NOMO-1 treated with dmso at 0.1 percent for 144 hours (cell line): ENCODE data around the gene EPB41L4B.

ENCODE experiments used
- DNase-seq: peaks from one replicate; lab custom pipeline; 2025; ENCODE audit not compliant: unreplicated experiment; lab: John Stamatoyannopoulos, UW

Gene EPB41L4B

GRCh38 chr9:109321727-109322126, 868 bp upstream of the EPB41L4B start:
- no peak for DNase-seq

- no peak for DNase-seq
These were observed 523 bp downstream of the EPB41L4B start for GRCh38 chr9:109320331-109320741.

GRCh38 chr9:109319626-109320241, 1.1 kb downstream of the EPB41L4B start:
- DNase-seq, result no peak

- DNase-seq, result no peak
These were observed 1.7 kb downstream of the EPB41L4B start for GRCh38 chr9:109319017-109319625.

GRCh38 chr9:109317979-109318741, 2.7 kb downstream of the EPB41L4B start:
- DNase-seq, result no peak

GRCh38 chr9:109317311-109317978, 3.4 kb downstream of the EPB41L4B start:
- no peak for DNase-seq

- no peak for DNase-seq
These were observed 4.6 kb downstream of the EPB41L4B start for GRCh38 chr9:109316207-109316640.

GRCh38 chr9:109315480-109316206, 5.2 kb downstream of the EPB41L4B start:
- DNase-seq, result peak; percentile 75

- DNase-seq, result no peak
These were observed 6.8 kb downstream of the EPB41L4B start for GRCh38 chr9:109314011-109314531.

GRCh38 chr9:109313351-109313750, 7.5 kb downstream of the EPB41L4B start:
- DNase-seq, result no peak

- no peak for DNase-seq
These were observed 8.1 kb downstream of the EPB41L4B start for GRCh38 chr9:109312783-109313182.

GRCh38 chr9:109311731-109312130, 9.1 kb downstream of the EPB41L4B start:
- DNase-seq, result no peak

GRCh38 chr9:109311286-109311685, 9.6 kb downstream of the EPB41L4B start:
- no peak for DNase-seq

- DNase-seq, result no peak
These were observed 10.4 kb downstream of the EPB41L4B start for GRCh38 chr9:109310486-109310901.

GRCh38 chr9:109309282-109309681, 11.6 kb downstream of the EPB41L4B start:
- no peak for DNase-seq

GRCh38 chr9:109307380-109308240, 13.2 kb downstream of the EPB41L4B start:
- DNase-seq, result no peak

- DNase-seq, result no peak
These were observed 15.1 kb downstream of the EPB41L4B start for GRCh38 chr9:109305801-109306200.

GRCh38 chr9:109304347-109304746, 16.5 kb downstream of the EPB41L4B start:
- DNase-seq, result no peak

- DNase-seq, result no peak
These were observed 17.0 kb downstream of the EPB41L4B start for GRCh38 chr9:109303900-109304299.

- DNase-seq, result no peak
These were observed 18.3 kb downstream of the EPB41L4B start for GRCh38 chr9:109302606-109303005.
